H9 (cell line): Measurements from ENCODE around the gene MFSD11. TPM values are rescaled to one million over a fixed set of nuclear protein-coding genes. Genes with fewer than 3 reads are reported as not detected.

ENCODE experiments used
- DNase-seq: peaks from one replicate; pipeline ENCODE4 v3.0.0-alpha.2; 2017
- H2AFZ ChIP-seq: one replicate; pipeline ENCODE4 v1.6.1; 2013; ENCODE audit warnings: mild to moderate bottlenecking, low read length, control low read depth, moderate library complexity
- H2AK5ac ChIP-seq: 2 replicates; pipeline ENCODE4 v1.6.1; 2013; ENCODE audit warnings: low read length, control low read depth, mixed read lengths; ENCODE audit not compliant: insufficient read length
- H2BK120ac ChIP-seq: one replicate; pipeline ENCODE4 v1.6.1; 2013; ENCODE audit warnings: low read depth, mild to moderate bottlenecking, low read length, control low read depth, inconsistent platforms; ENCODE audit not compliant: poor library complexity, severe bottlenecking
- H2BK12ac ChIP-seq: 2 replicates; pipeline ENCODE4 v1.6.1; 2013; ENCODE audit warnings: low read length, control low read depth, mixed read lengths, low read depth; ENCODE audit not compliant: insufficient read length
- H2BK15ac ChIP-seq: 2 replicates; pipeline ENCODE4 v1.6.1; 2013; ENCODE audit warnings: low read depth, low read length, control low read depth
- H2BK20ac ChIP-seq: one replicate; pipeline ENCODE4 v1.6.1; 2013; ENCODE audit warnings: low read depth, mild to moderate bottlenecking, low read length, control low read depth, inconsistent platforms; ENCODE audit not compliant: poor library complexity, severe bottlenecking
- H2BK5ac ChIP-seq: 2 replicates; pipeline ENCODE4 v1.6.1; 2013; ENCODE audit warnings: low read length, control low read depth, mixed read lengths; ENCODE audit not compliant: insufficient read length
- H3K14ac ChIP-seq: 2 replicates; pipeline ENCODE4 v1.6.1; 2013; ENCODE audit warnings: low read length, control low read depth; ENCODE audit not compliant: insufficient read depth
- H3K18ac ChIP-seq: 2 replicates; pipeline ENCODE4 v1.6.1; 2013; ENCODE audit warnings: low read depth, mild to moderate bottlenecking, mixed read lengths, low read length, control low read depth; ENCODE audit not compliant: insufficient read length
- H3K23ac ChIP-seq: 2 replicates; pipeline ENCODE4 v1.6.1; 2013; ENCODE audit warnings: low read length, control low read depth, mixed read lengths, low read depth; ENCODE audit not compliant: insufficient read length
- H3K23me2 ChIP-seq: 2 replicates; pipeline ENCODE4 v1.6.1; 2013; ENCODE audit warnings: low read depth, mild to moderate bottlenecking, mixed read lengths, low read length, control low read depth; ENCODE audit not compliant: insufficient read length, poor library complexity, severe bottlenecking
- H3K27ac ChIP-seq: 2 replicates; pipeline ENCODE4 v1.5.1; 2013; ENCODE audit warnings: low read length, control low read depth, mixed read lengths, low read depth; ENCODE audit not compliant: insufficient read length
- H3K27me3 ChIP-seq: 2 replicates; pipeline ENCODE4 v1.6.1; 2013; ENCODE audit warnings: low read length, control low read depth, inconsistent platforms; ENCODE audit not compliant: insufficient read depth
- H3K4ac ChIP-seq: 2 replicates; pipeline ENCODE4 v1.6.1; 2013; ENCODE audit warnings: low read depth, mild to moderate bottlenecking, control low read depth, inconsistent platforms, low read length, moderate library complexity
- H3K4me1 ChIP-seq: 2 replicates; pipeline ENCODE4 v1.6.1; 2013; ENCODE audit warnings: low read length, control low read depth, inconsistent platforms; ENCODE audit not compliant: insufficient read depth
- H3K4me2 ChIP-seq: 2 replicates; pipeline ENCODE4 v1.6.1; 2013; ENCODE audit warnings: low read length, control low read depth, mixed read lengths; ENCODE audit not compliant: insufficient read length, insufficient read depth
- H3K56ac ChIP-seq: 2 replicates; pipeline ENCODE4 v1.6.1; 2013; ENCODE audit warnings: low read depth, mild to moderate bottlenecking, mixed read lengths, low read length, control low read depth; ENCODE audit not compliant: insufficient read length
- H3K79me1 ChIP-seq: 2 replicates; pipeline ENCODE4 v1.6.1; 2013; ENCODE audit warnings: low read depth, mild to moderate bottlenecking, moderate library complexity, low read length, control low read depth, inconsistent platforms; ENCODE audit not compliant: insufficient read depth, poor library complexity, severe bottlenecking
- H3K79me2 ChIP-seq: 2 replicates; pipeline ENCODE4 v1.6.1; 2013; ENCODE audit warnings: low read length, control low read depth, inconsistent platforms; ENCODE audit not compliant: insufficient read depth
- H3K9ac ChIP-seq: 2 replicates; pipeline ENCODE4 v1.6.1; 2013; ENCODE audit warnings: low read length, control low read depth, mixed read lengths; ENCODE audit not compliant: insufficient read length; ENCODE audit errors: extremely low read depth
- H3K9me3 ChIP-seq: one replicate; pipeline ENCODE4 v1.6.1; 2013; ENCODE audit warnings: low read depth, low read length, inconsistent platforms; ENCODE audit not compliant: control insufficient read depth
- H3T11ph ChIP-seq: one replicate; pipeline ENCODE4 v1.6.1; 2013; ENCODE audit warnings: mild to moderate bottlenecking, low read length, control low read depth, inconsistent platforms
- H4K20me1 ChIP-seq: one replicate; pipeline ENCODE4 v1.6.1; 2013; ENCODE audit not compliant: control insufficient read depth, insufficient read length, insufficient read depth
- H4K5ac ChIP-seq: 2 replicates; pipeline ENCODE4 v1.6.1; 2013; ENCODE audit warnings: low read depth, mild to moderate bottlenecking, mixed read lengths, low read length, control low read depth; ENCODE audit not compliant: insufficient read length
- H4K8ac ChIP-seq: replicated peaks from 2 replicates; pipeline ENCODE4 v1.6.1; 2013; ENCODE audit warnings: low read length, control low read depth, mixed read lengths, low read depth; ENCODE audit not compliant: insufficient read length
- H4K91ac ChIP-seq: 2 replicates; pipeline ENCODE4 v1.6.1; 2013; ENCODE audit warnings: low read depth, mild to moderate bottlenecking, moderate library complexity, mixed read lengths, low read length, control low read depth; ENCODE audit not compliant: insufficient read length
- H3K27ac Mint-ChIP-seq, 3 experiments: 2 replicates in 2 of 3; 3 replicates in 1 of 3; pipeline ENCODE4 v1.8.0; 2020 to 2021; ENCODE audit warnings: mixed read lengths in 3 of 3, mild to moderate bottlenecking in 1 of 3, moderate library complexity in 1 of 3
- H3K27me3 Mint-ChIP-seq: 2 replicates; pipeline ENCODE4 v1.8.0; 2021; ENCODE audit warnings: low read depth, mild to moderate bottlenecking, moderate library complexity, mixed read lengths
- H3K36me3 Mint-ChIP-seq, 3 experiments: 2 replicates in 2 of 3; 3 replicates in 1 of 3; pipeline ENCODE4 v1.8.0; 2020 to 2021; ENCODE audit warnings: low read depth in 3 of 3, mixed read lengths in 3 of 3; ENCODE audit not compliant: insufficient read depth in 1 of 3
- H3K4me1 Mint-ChIP-seq, 2 experiments: 2 replicates each; pipeline ENCODE4 v1.8.0; 2020; ENCODE audit warnings: mixed read lengths in 2 of 2
- H3K4me3 Mint-ChIP-seq, 2 experiments: 2 replicates in 1 of 2; 3 replicates in 1 of 2; pipeline ENCODE4 v1.8.0; 2020 to 2021; ENCODE audit warnings: mild to moderate bottlenecking in 2 of 2, mixed read lengths in 2 of 2, moderate library complexity in 1 of 2
- H3K9me3 Mint-ChIP-seq, 2 experiments: 2 replicates in 1 of 2; 3 replicates in 1 of 2; pipeline ENCODE4 v1.8.0; 2020; ENCODE audit warnings: mild to moderate bottlenecking in 2 of 2, mixed read lengths in 2 of 2, moderate library complexity in 1 of 2
- CTCF ChIP-seq: fragments of 200-600 bp; sonication (generic); conservative IDR thresholded peaks from 3 replicates; pipeline ENCODE4 v1.8.0; 2021; ENCODE audit warnings: antibody characterized with exemption, mild to moderate bottlenecking
- WGBS: extraction: QIAGEN DNeasy Blood & Tissue Kit; methylation state at CpG from one replicate; pipeline ENCODE4 v1.1.7; 2013; ENCODE audit warnings: missing lambda C conversion rate, low lambda C conversion rate, mixed read lengths; ENCODE audit not compliant: insufficient read length; ENCODE audit errors: extremely low coverage; 5-methylcytosine and 5-hydroxymethylcytosine counted together
- total RNA-seq: library from RNA; stranded (reverse); gene quantifications from 2 replicates; pipeline ENCODE4 v1.2.1, GENCODE V29; 2021

Gene MFSD11
- total RNA-seq, 1 experiment from 2014 or later, result 19.9 TPM

- TF ChIP-seq CTCF, result no peak
- no peak overlapping the region for H4K5ac ChIP-seq
- H3K4ac ChIP-seq, result no peak overlapping the region
- no peak overlapping the region for H3K56ac ChIP-seq
- H3K27ac ChIP-seq, result no peak overlapping the region
- H3K4me3 Mint-ChIP-seq, result no peak overlapping the region
- no peaks in the 10 kb centered on the region for H3K4me1 ChIP-seq
- H3K9me3 ChIP-seq, result no peaks in the 10 kb centered on the region
- no peak overlapping the region for H2BK20ac ChIP-seq
- H2BK12ac ChIP-seq, result no peak overlapping the region
- H2AK5ac ChIP-seq, result no peak overlapping the region
- no peak overlapping the region for H2BK15ac ChIP-seq
- no peaks in the 10 kb centered on the region for H3K79me2 ChIP-seq
- H3K23me2 ChIP-seq, result no peaks in the 10 kb centered on the region
- no peak overlapping the region for H3K4me2 ChIP-seq
- no peak overlapping the region for H4K91ac ChIP-seq
- WGBS, result no CpG with 5 or more reads among the region's 5 CpGs
- H3K27me3 Mint-ChIP-seq, result no peaks in the 10 kb centered on the region
- no peak overlapping the region for H3K14ac ChIP-seq
- no peak overlapping the region for H3K9ac ChIP-seq
- no peak overlapping the region for H4K8ac ChIP-seq
- no peak overlapping the region for H2AFZ ChIP-seq
- H3K36me3 Mint-ChIP-seq, result peaks cover 16 to 44% (median 25%) of the 10 kb centered on the region in 3 experiments
- H3K18ac ChIP-seq, result no peak overlapping the region
- 0 out of 4 replicates have a peak, but pooled peaks cover 0 to 1% of the 10 kb centered on the region in 2 experiments for H3K4me1 Mint-ChIP-seq
- DNase-seq, result no peak
- H3K27ac Mint-ChIP-seq, result no peak overlapping the region
- H2BK120ac ChIP-seq, result no peak overlapping the region
- no peaks in the 10 kb centered on the region; a peak in 1 of 5 replicates for H3K9me3 Mint-ChIP-seq
- H2BK5ac ChIP-seq, result no peak overlapping the region
- H3K79me1 ChIP-seq, result no peaks in the 10 kb centered on the region
- H3K27me3 ChIP-seq, result no peaks in the 10 kb centered on the region
- no peak overlapping the region for H3K23ac ChIP-seq
- H3T11ph ChIP-seq, result no peak overlapping the region
- H4K20me1 ChIP-seq, result no peaks in the 10 kb centered on the region
Observed at GRCh38 chr17:76757256-76757655, 19.3 kb downstream of the MFSD11 start.
